ENCODE data around the gene FAM174C. TPM values are rescaled to one million over a fixed set of nuclear protein-coding genes. Genes with fewer than 3 reads are reported as not detected.

The FAM174C gene
- total and polyA plus RNA-seq, 2 donors from 2014 or later: 35.3 to 94.7 TPM

DNA sequence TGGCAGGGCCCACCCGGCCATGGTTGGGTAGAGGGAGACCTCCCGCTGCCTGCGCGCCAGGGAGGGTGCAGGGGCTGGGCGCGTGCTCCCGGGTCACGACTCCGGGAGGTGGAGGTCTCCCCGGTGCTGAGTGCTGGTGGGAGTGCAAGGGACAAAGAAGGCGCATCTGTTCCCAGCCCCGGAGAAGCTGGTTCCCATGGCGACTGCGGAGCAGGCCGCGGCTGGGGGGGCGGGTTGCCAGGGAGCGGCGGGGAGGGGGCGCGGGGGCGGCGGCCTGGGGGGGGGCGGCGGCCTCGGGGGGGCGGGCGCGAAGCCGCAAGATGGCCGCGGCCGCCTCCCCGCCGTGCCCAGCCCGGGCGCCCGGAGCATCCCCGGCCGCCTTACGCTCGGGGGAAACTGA lies 38.8 kb upstream of the FAM174C start:
- Histone ChIP-seq H3K4me1 (ENCODE audit: control insufficient read depth in 2 of 3, insufficient read depth in 2 of 3, low read depth in 1 of 3, low read length in 3 of 3) (peaks cover 0 to 19% (median 6%) of the 10 kb centered on the region in 3 donors), H3K9ac (ENCODE audit: low read length in 3 of 3) (no peak overlapping the region), H3K27me3 (ENCODE audit: control insufficient read depth, insufficient read depth, low read length) (no peaks in the 10 kb centered on the region), H3K9me3 (ENCODE audit: control insufficient read depth in 2 of 3, insufficient read depth in 1 of 3, low read length in 3 of 3) (no peaks in the 10 kb centered on the region), H3K4me3 (ENCODE audit: low read length in 3 of 3) (no peak overlapping the region), H3K36me3 (ENCODE audit: control insufficient read depth in 2 of 3, insufficient read depth in 3 of 3, low read length in 3 of 3) (no peaks in the 10 kb centered on the region), H3K27ac (ENCODE audit: low read depth in 2 of 2, low read length in 2 of 2) (no peak overlapping the region)
- FAIRE-seq (no peak), DNase-seq (peak in 2 of 5 donors; percentile 36 to 73)
- TF ChIP-seq, protein P1, sequence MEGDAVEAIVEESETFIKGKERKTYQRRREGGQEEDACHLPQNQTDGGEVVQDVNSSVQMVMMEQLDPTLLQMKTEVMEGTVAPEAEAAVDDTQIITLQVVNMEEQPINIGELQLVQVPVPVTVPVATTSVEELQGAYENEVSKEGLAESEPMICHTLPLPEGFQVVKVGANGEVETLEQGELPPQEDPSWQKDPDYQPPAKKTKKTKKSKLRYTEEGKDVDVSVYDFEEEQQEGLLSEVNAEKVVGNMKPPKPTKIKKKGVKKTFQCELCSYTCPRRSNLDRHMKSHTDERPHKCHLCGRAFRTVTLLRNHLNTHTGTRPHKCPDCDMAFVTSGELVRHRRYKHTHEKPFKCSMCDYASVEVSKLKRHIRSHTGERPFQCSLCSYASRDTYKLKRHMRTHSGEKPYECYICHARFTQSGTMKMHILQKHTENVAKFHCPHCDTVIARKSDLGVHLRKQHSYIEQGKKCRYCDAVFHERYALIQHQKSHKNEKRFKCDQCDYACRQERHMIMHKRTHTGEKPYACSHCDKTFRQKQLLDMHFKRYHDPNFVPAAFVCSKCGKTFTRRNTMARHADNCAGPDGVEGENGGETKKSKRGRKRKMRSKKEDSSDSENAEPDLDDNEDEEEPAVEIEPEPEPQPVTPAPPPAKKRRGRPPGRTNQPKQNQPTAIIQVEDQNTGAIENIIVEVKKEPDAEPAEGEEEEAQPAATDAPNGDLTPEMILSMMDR (IDR thresholded peaks at IDR 0.05; ENCODE audit: borderline replicate concordance, extremely low read depth, insufficient read depth): no peak
- intact Hi-C loops (cut with DNase I): no loop called here

DNA sequence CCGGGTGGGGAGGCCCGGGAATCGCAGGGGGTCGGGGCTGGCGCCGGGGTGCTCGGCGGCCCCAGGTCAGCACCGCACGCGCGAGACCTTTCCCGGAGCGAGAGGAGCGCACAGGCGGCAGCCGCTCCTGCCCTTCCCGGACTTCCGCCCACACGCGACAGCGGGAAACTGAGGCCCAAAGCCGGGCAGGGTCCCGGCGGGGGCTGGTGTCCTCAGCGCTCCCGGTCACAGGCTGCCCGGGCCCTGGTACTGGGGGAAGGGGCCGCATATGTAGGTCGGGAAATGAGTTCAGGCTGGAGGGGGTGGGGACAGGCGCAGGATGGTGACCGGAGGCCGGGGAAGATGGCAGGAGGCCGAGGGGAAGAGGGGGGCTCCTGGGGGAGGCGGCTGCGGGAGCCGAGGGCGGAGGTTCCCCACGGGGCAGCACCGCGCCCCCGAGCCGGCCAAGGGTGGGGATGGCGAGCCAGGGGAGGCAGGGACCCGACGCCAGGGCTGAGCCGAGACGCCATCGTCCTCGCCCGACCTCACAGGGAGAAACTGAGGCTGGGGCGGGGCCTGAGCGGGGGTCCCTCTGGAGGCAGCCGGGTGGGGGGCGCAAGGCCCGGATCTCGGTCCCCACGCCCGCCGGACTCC lies 38.2 kb upstream of the FAM174C start:
- Histone ChIP-seq H3K4me1 (ENCODE audit: control insufficient read depth in 2 of 3, insufficient read depth in 2 of 3, low read depth in 1 of 3, low read length in 3 of 3) (peaks cover 0 to 20% (median 6%) of the 10 kb centered on the region in 3 donors), H3K36me3 (ENCODE audit: control insufficient read depth in 2 of 3, insufficient read depth in 3 of 3, low read length in 3 of 3) (no peaks in the 10 kb centered on the region), H3K27ac (ENCODE audit: low read depth in 2 of 2, low read length in 2 of 2) (no peak overlapping the region), H3K27me3 (ENCODE audit: control insufficient read depth, insufficient read depth, low read length) (no peaks in the 10 kb centered on the region), H3K4me3 (ENCODE audit: low read length in 3 of 3) (peak overlapping the region in 1 of 3 donors; percentile 43), H3K9me3 (ENCODE audit: control insufficient read depth in 2 of 3, insufficient read depth in 1 of 3, low read length in 3 of 3) (no peaks in the 10 kb centered on the region), H3K9ac (ENCODE audit: low read length in 3 of 3) (peak overlapping the region in 1 of 3 donors; percentile 26)
- TF ChIP-seq, protein P1 (IDR thresholded peaks at IDR 0.05; ENCODE audit: borderline replicate concordance, extremely low read depth, insufficient read depth): no peak
- no peak for FAIRE-seq
- intact Hi-C loops (cut with DNase I): no loop called here
- peak in 3 of 5 donors; percentile 63 to 87 (median 75) for DNase-seq

DNA sequence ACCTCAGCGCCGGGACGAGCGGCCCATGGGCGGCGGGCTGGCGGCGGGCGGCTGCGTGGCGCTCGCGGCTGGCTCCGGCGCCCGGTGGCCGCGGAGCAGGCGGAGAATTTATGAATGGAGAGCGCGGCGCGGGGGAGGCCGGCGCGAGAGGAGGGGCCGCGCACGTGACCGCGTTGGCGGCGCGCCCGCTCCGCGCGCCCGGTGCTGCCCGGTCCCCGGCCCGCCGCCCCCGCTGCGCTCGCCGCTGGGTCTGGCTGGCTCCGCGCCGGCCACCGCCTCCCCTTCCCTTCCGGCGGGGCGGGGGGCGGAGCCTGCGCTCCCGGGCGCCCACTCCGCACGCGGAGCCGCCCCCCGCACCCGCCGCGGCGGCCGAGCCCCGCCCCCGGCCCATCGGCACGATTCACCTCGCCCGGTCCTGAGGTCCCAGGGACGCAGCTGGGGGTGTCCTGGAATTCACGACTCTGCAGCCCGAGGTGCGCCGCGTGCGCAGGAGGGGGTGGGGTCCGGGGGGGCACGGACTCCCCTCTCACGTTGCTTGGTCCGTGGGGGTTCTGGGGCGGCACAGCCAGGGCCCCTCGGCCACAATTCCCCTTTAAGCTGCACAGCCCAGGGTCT lies 37.5 kb upstream of the FAM174C start, which contains the start of gene CBARP:
Gene CBARP, minus strand, starts transcription at position 252 of the 615 bp plus-strand sequence. CDS start 1,905 bp downstream, outside the sequence.
- DNase-seq (peak in 2 of 5 donors; percentile 77 to 85), FAIRE-seq (no peak)
- peaks cover 0 to 19% (median 6%) of the 10 kb centered on the region in 3 donors for H3K4me1 ChIP-seq (ENCODE audit: control insufficient read depth in 2 of 3, insufficient read depth in 2 of 3, low read depth in 1 of 3, low read length in 3 of 3)

More for the DNA sequence above, 37.5 kb upstream of the FAM174C start, which contains the start of gene CBARP:
- Histone ChIP-seq H3K9me3 (ENCODE audit: control insufficient read depth in 2 of 3, insufficient read depth in 1 of 3, low read length in 3 of 3) (no peaks in the 10 kb centered on the region), H3K9ac (ENCODE audit: low read length in 3 of 3) (peak within 1 kb of the TSS in 1 of 3 donors; percentile 26), H3K4me3 (ENCODE audit: low read length in 3 of 3) (peak within 1 kb of the TSS in 1 of 3 donors; percentile 43), H3K27ac (ENCODE audit: low read depth in 2 of 2, low read length in 2 of 2) (peak within 1 kb of the TSS; percentile 43 to 51), H3K27me3 (ENCODE audit: control insufficient read depth, insufficient read depth, low read length) (no peaks in the 10 kb centered on the region), H3K36me3 (ENCODE audit: control insufficient read depth in 2 of 3, insufficient read depth in 3 of 3, low read length in 3 of 3) (no peaks in the 10 kb centered on the region)
- intact Hi-C loops (cut with DNase I): no loop called here
- TF ChIP-seq, protein P1 (IDR thresholded peaks at IDR 0.05; ENCODE audit: borderline replicate concordance, extremely low read depth, insufficient read depth): no peak

All from kidney (tissue), 14 donors.